Activated naive CD4-positive, alpha-beta T cell treated with anti-CD3 and anti-CD28 coated beads, Interleukin-2, amount 50 U/mL, for 72 hours (primary cell): Measurements from ENCODE around the gene MRPL9. TPM values are rescaled to one million over a fixed set of nuclear protein-coding genes. Genes with fewer than 3 reads are reported as not detected.

Source experiments
- ATAC-seq, 2 donors: fragments of 150-1000 bp; cut with Tn5 transposase; 2 replicates each; pipeline ENCODE4 v1.10.0; 2021; ENCODE audit warnings: mild to moderate bottlenecking in 2 of 2, moderate library complexity in 2 of 2
- DNase-seq, 2 donors: peaks; one replicate each; pipeline ENCODE4 v3.0.0; 2021 to 2022; ENCODE audit warnings: low spot score in 2 of 2
- H3K27ac Mint-ChIP-seq, 2 donors: one replicate each; pipeline ENCODE4 v1.8.0; 2022; ENCODE audit warnings: mild to moderate bottlenecking in 2 of 2, mixed read lengths in 2 of 2
- H3K36me3 Mint-ChIP-seq, 2 donors: one replicate each; pipeline ENCODE4 v1.8.0; 2022; ENCODE audit warnings: mixed read lengths in 2 of 2
- H3K9me3 Mint-ChIP-seq, 2 donors: one replicate each; pipeline ENCODE4 v1.8.0; 2022; ENCODE audit warnings: mixed read lengths in 2 of 2
- total RNA-seq, 2 donors: library from RNA; stranded (reverse); gene quantifications; one replicate each; pipeline ENCODE4 v1.2.3, GENCODE V29; 2022

MRPL9 gene
- total RNA-seq, result 100 to 1,000 TPM; 114 to 143 TPM

- Mint-ChIP-seq H3K36me3 (peaks cover 28 to 31% of the 10 kb centered on the region in 2 donors), H3K27ac (peak within 1 kb of the TSS; percentile 97 to 99), H3K9me3 (no peaks in the 10 kb centered on the region)
- DNase-seq (peak; percentile 82 to 91), ATAC-seq (peak; percentile 93 to 99)
These were observed at the start of gene MRPL9 for GRCh38 chr1:151762941-151763921. Gene MRPL9, minus strand, starts transcription at chr1:151763496. Its CDS starts 17 bp downstream, at chr1:151763479.

- no peak overlapping the region for H3K27ac Mint-ChIP-seq
- no peaks in the 10 kb centered on the region for H3K36me3 Mint-ChIP-seq
- H3K9me3 Mint-ChIP-seq, result no peaks in the 10 kb centered on the region
- DNase-seq (no peak), ATAC-seq (no peak)
These were observed 47.9 kb upstream of the MRPL9 start for GRCh38 chr1:151811181-151811580.

DNA sequence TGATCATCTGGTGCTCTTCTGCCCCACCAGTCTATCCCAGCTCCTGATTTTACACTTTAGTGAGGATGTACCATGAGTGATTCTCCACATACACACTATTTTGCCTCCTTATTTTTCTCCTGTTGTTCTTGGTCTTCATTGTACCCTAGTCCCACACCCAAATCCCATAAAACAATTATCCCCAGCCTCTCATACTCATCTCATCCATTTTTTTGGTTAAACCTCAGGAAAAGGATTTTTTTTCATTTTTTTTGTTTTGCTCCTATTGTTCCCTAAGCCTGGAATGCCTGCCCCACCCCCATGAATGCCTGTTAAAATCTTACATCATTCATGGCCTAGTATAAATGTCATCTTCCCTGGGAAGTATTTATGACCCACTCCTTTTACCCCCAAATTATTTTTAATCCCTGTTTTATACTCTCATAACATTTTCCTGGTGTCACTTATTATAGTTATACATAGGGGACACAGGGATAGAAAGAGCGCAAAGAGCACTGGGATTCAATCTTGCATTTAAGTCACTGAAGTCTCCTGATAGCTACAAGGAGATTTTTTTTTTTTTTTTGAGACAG is 46.8 kb upstream of the MRPL9 start:
- ATAC-seq (no peak), DNase-seq (no peak)
- H3K27ac Mint-ChIP-seq, result peak overlapping the region in 1 of 2 donors; percentile 26
- no peaks in the 10 kb centered on the region for H3K36me3 Mint-ChIP-seq
- no peaks in the 10 kb centered on the region for H3K9me3 Mint-ChIP-seq

DNA sequence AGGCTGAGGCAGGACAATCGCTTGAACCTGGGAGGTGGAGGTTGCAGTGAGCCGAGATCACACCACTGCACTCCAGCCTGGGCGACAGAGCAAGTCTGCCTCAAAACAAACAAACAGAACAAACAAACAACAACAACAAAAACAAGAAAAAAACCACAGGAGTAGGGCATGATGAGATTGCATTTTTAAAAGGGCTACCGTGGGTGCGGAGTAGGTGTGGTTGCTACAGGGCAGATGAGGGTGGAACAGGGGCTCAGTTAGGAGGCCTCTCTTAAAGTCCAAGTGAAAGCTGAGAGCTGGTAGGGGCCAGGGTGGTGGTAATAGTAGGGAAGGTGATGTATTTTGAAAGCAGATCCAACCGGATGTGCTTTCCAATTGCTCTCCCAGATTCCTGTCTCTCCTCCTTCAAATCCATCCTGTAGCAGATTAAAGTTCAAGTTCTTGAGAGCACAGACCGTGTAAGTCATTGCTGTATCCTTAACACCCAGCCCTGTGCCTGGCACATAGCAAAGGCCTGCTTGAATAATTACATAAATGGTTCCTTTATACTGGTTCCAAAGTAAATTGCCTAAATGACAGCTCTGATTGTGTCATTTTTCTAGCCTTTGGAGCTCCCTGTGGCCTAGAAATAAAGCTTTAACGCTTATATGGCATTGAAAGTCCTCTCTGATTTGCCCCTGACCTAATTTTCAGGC is 46.1 kb upstream of the MRPL9 start:
- Mint-ChIP-seq H3K27ac (no peak overlapping the region), H3K9me3 (no peaks in the 10 kb centered on the region), H3K36me3 (no peaks in the 10 kb centered on the region)
- DNase-seq (no peak), ATAC-seq (no peak)

- no peaks in the 10 kb centered on the region for H3K9me3 Mint-ChIP-seq
- no peak for DNase-seq
- no peaks in the 10 kb centered on the region for H3K36me3 Mint-ChIP-seq
- ATAC-seq, result no peak
- no peak overlapping the region for H3K27ac Mint-ChIP-seq
These were observed 44.5 kb upstream of the MRPL9 start for GRCh38 chr1:151807766-151808165.

DNA sequence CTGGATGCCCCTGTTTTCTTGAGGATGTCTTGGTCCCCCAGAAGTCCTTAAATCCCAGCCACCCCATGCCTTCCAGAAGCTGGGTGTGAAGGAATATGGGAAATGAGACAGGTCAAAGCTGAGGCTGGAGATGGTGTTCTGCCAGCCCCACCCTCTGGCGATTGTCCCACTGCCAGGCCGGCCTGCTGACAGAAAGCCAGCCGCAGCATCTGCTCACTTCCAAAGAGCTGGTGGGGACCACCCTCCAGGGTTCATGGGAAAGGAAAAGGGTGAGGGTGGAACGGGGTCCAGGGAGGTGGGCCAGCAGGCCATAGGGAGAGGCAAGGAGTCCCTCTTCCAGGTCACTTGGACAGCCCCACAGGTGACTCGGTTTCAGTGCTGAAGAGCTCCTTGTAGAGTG is 43.8 kb upstream of the MRPL9 start:
- ATAC-seq, result no peak

GRCh38 chr1:151806170-151806569 is 42.9 kb upstream of the MRPL9 start:
- Mint-ChIP-seq H3K36me3 (no peaks in the 10 kb centered on the region), H3K27ac (no peak overlapping the region), H3K9me3 (no peaks in the 10 kb centered on the region)
- DNase-seq (no peak), ATAC-seq (no peak)

More for the DNA sequence above, 43.8 kb upstream of the MRPL9 start:
- no peak for DNase-seq
- Mint-ChIP-seq H3K9me3 (no peaks in the 10 kb centered on the region), H3K27ac (no peak overlapping the region), H3K36me3 (no peaks in the 10 kb centered on the region)

GRCh38 chr1:151805066-151805820 is 41.9 kb upstream of the MRPL9 start, which contains the start of gene LINGO4:
Gene LINGO4, minus strand, starts transcription at chr1:151805419. Its CDS starts 2,715 bp downstream, at chr1:151802704.
- H3K27ac Mint-ChIP-seq, result no peak within 1 kb of the TSS
- H3K9me3 Mint-ChIP-seq, result no peaks in the 10 kb centered on the region
- DNase-seq, result no peak
- H3K36me3 Mint-ChIP-seq, result no peaks in the 10 kb centered on the region
- ATAC-seq, result no peak

DNA sequence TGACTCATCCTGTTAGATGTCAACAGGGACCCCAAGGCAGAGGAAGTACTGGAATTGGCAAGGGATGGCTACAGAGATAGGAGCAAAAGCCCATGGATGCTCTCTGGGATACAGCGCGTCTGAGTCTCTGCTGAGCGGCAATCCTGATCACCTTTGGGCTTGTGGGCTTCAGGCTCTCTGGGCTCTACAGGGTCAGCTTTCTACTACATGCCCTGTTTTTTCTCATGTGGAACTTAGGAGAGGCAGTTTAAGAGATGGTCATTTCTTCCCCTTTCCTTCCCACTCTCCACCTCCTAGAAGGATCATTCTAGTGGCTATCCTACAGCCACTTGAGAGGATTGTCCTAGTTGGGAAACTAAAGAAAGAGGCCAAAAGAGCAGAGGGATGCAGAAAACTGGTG is 40.6 kb upstream of the MRPL9 start:
- DNase-seq, result no peak
- Mint-ChIP-seq H3K36me3 (no peaks in the 10 kb centered on the region), H3K27ac (peak overlapping the region in 1 of 2 donors; percentile 49), H3K9me3 (no peaks in the 10 kb centered on the region)
- no peak for ATAC-seq

DNA sequence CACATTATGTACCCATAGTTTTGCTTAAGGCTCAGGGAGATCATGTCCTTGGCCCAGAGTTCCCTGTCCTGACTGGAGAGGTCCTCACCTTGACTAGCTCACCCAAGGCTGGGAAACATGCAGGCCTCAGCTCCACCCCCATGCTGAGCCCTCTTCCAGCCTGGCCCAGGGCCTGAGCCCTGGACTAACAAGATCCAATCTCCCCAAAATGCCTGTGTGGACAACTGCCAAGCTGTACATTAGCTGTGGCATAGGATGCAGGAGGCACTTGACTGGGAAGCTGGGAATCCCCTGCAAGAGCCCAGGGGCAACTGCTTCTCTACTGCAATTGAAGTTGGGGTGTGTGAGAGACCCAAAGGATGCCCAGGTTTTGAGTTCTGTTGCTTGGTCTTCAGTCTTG is 39.9 kb upstream of the MRPL9 start:
- no peak for ATAC-seq
- DNase-seq, result no peak
- H3K9me3 Mint-ChIP-seq, result no peaks in the 10 kb centered on the region
- H3K36me3 Mint-ChIP-seq, result no peaks in the 10 kb centered on the region
- H3K27ac Mint-ChIP-seq, result peak overlapping the region; percentile 23 to 49

DNA sequence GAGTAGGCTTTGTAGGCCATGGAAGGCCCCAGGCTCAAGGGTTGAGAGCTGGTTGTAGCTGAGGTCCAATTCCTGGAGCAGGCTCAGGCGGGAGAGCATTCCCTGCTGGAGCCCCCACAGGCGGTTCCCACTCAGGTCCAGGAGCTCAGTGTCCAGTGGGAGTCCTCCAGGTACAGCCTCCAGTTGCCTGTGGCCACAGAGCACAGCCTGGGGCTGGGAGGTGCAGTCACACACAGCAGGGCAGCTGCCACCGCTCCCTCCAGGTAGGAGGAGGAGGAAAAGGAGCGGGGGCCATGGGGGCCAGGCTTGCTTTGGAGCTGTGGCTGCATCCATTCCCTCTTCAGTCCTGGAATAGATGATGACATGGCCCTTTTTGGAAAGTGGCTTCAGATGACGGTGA is 39.1 kb upstream of the MRPL9 start:
- Mint-ChIP-seq H3K9me3 (no peaks in the 10 kb centered on the region), H3K27ac (no peak overlapping the region), H3K36me3 (no peaks in the 10 kb centered on the region)
- ATAC-seq (no peak), DNase-seq (no peak)

- ATAC-seq (no peak), DNase-seq (no peak)
- Mint-ChIP-seq H3K9me3 (no peaks in the 10 kb centered on the region), H3K27ac (no peak overlapping the region), H3K36me3 (no peaks in the 10 kb centered on the region)
These were observed 38.5 kb upstream of the MRPL9 start for GRCh38 chr1:151801846-151802245.

DNA sequence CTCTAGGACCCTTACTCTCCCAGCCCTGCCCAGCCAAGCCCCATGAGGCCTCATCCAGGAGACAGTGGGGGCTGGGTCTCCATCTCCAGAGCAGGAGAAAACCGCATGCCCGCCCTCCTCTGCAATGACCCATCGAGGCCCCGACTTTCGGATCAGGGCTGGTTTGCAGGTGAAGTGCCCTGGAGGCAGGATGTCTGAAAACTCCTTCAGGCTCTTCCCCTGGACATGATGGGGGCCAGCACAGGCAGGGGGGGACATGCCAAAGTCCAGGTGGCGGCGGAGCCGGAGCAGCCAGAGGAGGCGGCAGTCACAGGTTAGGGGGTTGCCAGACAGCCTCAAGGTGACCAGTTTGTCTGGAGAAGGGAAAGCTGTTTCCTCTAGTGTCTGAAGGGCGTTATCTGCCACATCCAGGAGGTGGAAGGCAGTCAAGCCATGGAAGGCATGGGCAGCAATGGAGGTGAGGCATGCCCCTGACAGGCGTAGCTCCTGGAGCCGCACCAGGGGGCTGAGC is 38.1 kb upstream of the MRPL9 start:
- DNase-seq (no peak), ATAC-seq (no peak)
- H3K9me3 Mint-ChIP-seq, result no peaks in the 10 kb centered on the region
- no peak overlapping the region for H3K27ac Mint-ChIP-seq
- H3K36me3 Mint-ChIP-seq, result no peaks in the 10 kb centered on the region

- DNase-seq, result no peak
- Mint-ChIP-seq H3K27ac (no peak overlapping the region), H3K36me3 (no peaks in the 10 kb centered on the region), H3K9me3 (no peaks in the 10 kb centered on the region)
- ATAC-seq, result no peak
These were observed 37.5 kb upstream of the MRPL9 start for GRCh38 chr1:151800830-151801229.

GRCh38 chr1:151799179-151800022 is 36.1 kb upstream of the MRPL9 start:
- Mint-ChIP-seq H3K27ac (no peak overlapping the region), H3K9me3 (no peaks in the 10 kb centered on the region), H3K36me3 (no peaks in the 10 kb centered on the region)
- ATAC-seq, result no peak
- no peak for DNase-seq
